Measurements from ENCODE around the gene RPL36A. TPM values are rescaled to one million over a fixed set of nuclear protein-coding genes. Genes with fewer than 3 reads are reported as not detected.

Gene RPL36A
- total RNA-seq, 1 donor from 2014 or later: 110 TPM

DNA sequence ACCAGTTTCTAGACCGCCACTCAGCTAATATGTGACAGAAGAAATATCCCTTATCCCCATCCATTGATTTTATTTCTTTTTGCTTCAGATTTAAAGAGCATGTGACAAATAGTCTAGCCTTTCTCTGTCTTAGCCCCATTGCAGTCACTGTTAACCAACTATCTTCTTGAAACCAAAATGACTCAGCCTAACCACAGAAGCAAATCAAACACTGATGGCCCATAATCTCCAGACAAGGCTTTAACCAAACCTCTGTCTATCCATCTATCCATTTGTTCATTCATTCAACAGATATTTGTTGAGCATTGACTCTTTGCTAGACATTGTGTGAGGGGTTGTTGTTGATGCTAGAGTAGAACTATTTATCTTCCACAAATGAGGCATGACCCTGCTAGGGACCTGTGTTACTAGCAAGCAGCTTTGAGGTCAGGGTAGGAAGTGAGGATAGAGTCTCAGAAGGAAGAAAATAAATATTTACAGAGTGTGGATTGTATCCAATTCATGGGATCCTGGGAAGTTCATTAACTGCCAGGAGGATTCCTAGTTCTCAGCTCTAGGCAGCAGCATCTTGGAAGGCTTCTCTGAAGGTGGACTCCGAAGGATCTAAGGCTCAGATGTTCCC is 39.8 kb downstream of the RPL36A start:
- H3K27me3 Mint-ChIP-seq (ENCODE audit: low read depth): no peaks in the 10 kb centered on the region
- TF ChIP-seq, protein P1, sequence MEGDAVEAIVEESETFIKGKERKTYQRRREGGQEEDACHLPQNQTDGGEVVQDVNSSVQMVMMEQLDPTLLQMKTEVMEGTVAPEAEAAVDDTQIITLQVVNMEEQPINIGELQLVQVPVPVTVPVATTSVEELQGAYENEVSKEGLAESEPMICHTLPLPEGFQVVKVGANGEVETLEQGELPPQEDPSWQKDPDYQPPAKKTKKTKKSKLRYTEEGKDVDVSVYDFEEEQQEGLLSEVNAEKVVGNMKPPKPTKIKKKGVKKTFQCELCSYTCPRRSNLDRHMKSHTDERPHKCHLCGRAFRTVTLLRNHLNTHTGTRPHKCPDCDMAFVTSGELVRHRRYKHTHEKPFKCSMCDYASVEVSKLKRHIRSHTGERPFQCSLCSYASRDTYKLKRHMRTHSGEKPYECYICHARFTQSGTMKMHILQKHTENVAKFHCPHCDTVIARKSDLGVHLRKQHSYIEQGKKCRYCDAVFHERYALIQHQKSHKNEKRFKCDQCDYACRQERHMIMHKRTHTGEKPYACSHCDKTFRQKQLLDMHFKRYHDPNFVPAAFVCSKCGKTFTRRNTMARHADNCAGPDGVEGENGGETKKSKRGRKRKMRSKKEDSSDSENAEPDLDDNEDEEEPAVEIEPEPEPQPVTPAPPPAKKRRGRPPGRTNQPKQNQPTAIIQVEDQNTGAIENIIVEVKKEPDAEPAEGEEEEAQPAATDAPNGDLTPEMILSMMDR (IDR thresholded peaks at IDR 0.05): no peak
- peaks cover 20% of the 10 kb centered on the region for H3K4me1 Mint-ChIP-seq (ENCODE audit: low read depth)
- H3K9me3 Mint-ChIP-seq (ENCODE audit: low read depth): peaks cover 3% of the 10 kb centered on the region
- peaks cover 16% of the 10 kb centered on the region for H3K36me3 Mint-ChIP-seq (ENCODE audit: low read depth)
- H3K27ac Mint-ChIP-seq (ENCODE audit: unreplicated experiment): peak overlapping the region; percentile 62
- DNase-seq (ENCODE audit: low spot score): no peak
- no peak overlapping the region for H3K4me3 Mint-ChIP-seq (ENCODE audit: unreplicated experiment)

DNA sequence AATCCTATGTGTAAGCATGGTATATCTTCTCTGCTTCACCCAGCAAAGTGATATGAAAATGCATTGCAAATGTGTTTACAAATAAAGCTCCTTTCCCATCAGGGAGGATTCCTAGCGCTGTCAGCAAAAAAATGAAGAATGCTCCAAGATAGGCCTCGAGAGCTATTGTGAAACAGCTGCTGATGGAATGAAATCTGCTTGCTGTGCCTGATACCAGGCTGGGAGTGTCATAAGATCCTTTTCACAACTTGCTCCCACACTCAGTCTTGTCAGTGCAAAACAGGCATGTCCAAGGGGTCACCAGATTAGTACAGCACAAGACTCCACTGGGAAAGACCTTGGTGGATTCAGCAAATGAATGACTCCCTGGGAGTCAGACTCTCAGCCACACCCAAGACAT is 51.3 kb downstream of the RPL36A start:
- Mint-ChIP-seq H3K4me3 (ENCODE audit: unreplicated experiment) (no peak overlapping the region), H3K27me3 (ENCODE audit: low read depth) (no peaks in the 10 kb centered on the region), H3K27ac (ENCODE audit: unreplicated experiment) (no peak overlapping the region), H3K4me1 (ENCODE audit: low read depth) (no peaks in the 10 kb centered on the region), H3K36me3 (ENCODE audit: low read depth) (peaks cover 31% of the 10 kb centered on the region), H3K9me3 (ENCODE audit: low read depth) (peaks cover 8% of the 10 kb centered on the region)
- TF ChIP-seq, protein P1 (IDR thresholded peaks at IDR 0.05): no peak
- DNase-seq (ENCODE audit: low spot score): no peak

Other genes with a start within 250 kb of the RPL36A start
- 0.23 to 0.92 TPM (median 0.37 TPM) in 3 replicates for gene DRP2, start 171.2 kb upstream of the RPL36A start, total RNA-seq
- gene TAF7L, start 99.7 kb upstream of the RPL36A start, total RNA-seq: 0.21 to 0.39 TPM (median 0.30 TPM) in 3 replicates
- 9.2 to 12.9 TPM (median 11.0 TPM) in 3 replicates for gene TIMM8A, start 42.3 kb upstream of the RPL36A start, total RNA-seq
- gene BTK, start 4.8 kb upstream of the RPL36A start, total RNA-seq: not detected in 3 replicates
- gene GLA, start 16.9 kb downstream of the RPL36A start, total RNA-seq: 24.6 to 33.7 TPM (median 28.1 TPM) in 3 replicates
- gene HNRNPH2, start 17.2 kb downstream of the RPL36A start, total RNA-seq: 52.4 to 64.2 TPM (median 52.9 TPM) in 3 replicates
- gene ARMCX4, start 94.4 kb downstream of the RPL36A start, total RNA-seq: 13.3 to 15.4 TPM (median 15.2 TPM) in 3 replicates
- gene ARMCX1, start 159.5 kb downstream of the RPL36A start, total RNA-seq: 36.0 to 46.1 TPM (median 36.7 TPM) in 3 replicates
- 91.5 to 103 TPM (median 98.5 TPM) in 3 replicates for gene ARMCX6, start 227.0 kb downstream of the RPL36A start, total RNA-seq
- gene ARMCX3, start 232.1 kb downstream of the RPL36A start, total RNA-seq: 114 to 155 TPM (median 123 TPM) in 3 replicates